ENCODE measurements around the gene APOO.

Gene APOO

GRCh38 chrX:23857363-23857762, 50.4 kb downstream of the APOO start:
- DNase-seq = peak; percentile 26

GRCh38 chrX:23855569-23855968, 52.2 kb downstream of the APOO start:
- DNase-seq = peak; percentile 59

- DNase-seq = peak; percentile 36
Measured at GRCh38 chrX:23854945-23855344, 52.8 kb downstream of the APOO start.

- no peak for DNase-seq
Measured at GRCh38 chrX:23854122-23854521, 53.6 kb downstream of the APOO start.

GRCh38 chrX:23851544-23851943, 56.2 kb downstream of the APOO start:
- DNase-seq = peak; percentile 20

- no peak for DNase-seq
Measured at GRCh38 chrX:23849241-23849640, 58.5 kb downstream of the APOO start.

- DNase-seq = peak; percentile 44
Measured at GRCh38 chrX:23845351-23845817, 62.4 kb downstream of the APOO start.

- DNase-seq = peak; percentile 79
Measured at GRCh38 chrX:23844502-23845138, 63.1 kb downstream of the APOO start.

GRCh38 chrX:23841847-23842522, 65.8 kb downstream of the APOO start:
- DNase-seq = no peak

- DNase-seq = no peak
Measured at GRCh38 chrX:23840674-23841073, 67.1 kb downstream of the APOO start.

- peak; percentile 45 for DNase-seq
Measured at GRCh38 chrX:23838953-23839352, 68.8 kb downstream of the APOO start.

- no peak for DNase-seq
Measured at GRCh38 chrX:23832721-23833120, 75.0 kb downstream of the APOO start.

- no peak for DNase-seq
Measured at GRCh38 chrX:23828881-23829280, 78.9 kb downstream of the APOO start.

- peak; percentile 38 for DNase-seq
Measured at GRCh38 chrX:23826653-23827052, 81.1 kb downstream of the APOO start.

- DNase-seq = no peak
Measured at GRCh38 chrX:23826216-23826615, 81.5 kb downstream of the APOO start.

- DNase-seq = no peak
Measured at GRCh38 chrX:23825675-23826074, 82.1 kb downstream of the APOO start.

- DNase-seq = no peak
Measured at GRCh38 chrX:23822841-23823240, 84.9 kb downstream of the APOO start.

- DNase-seq = no peak
Measured at GRCh38 chrX:23822397-23822796, 85.3 kb downstream of the APOO start.

- DNase-seq = no peak
Measured at GRCh38 chrX:23821847-23822246, 85.9 kb downstream of the APOO start.

- DNase-seq = no peak
Measured at GRCh38 chrX:23820235-23820782, 87.4 kb downstream of the APOO start.

GRCh38 chrX:23819385-23820234, 88.1 kb downstream of the APOO start:
- no peak for DNase-seq

GRCh38 chrX:23817979-23818336, 89.8 kb downstream of the APOO start:
- no peak for DNase-seq

GRCh38 chrX:23816179-23816578, 91.6 kb downstream of the APOO start:
- DNase-seq = no peak

GRCh38 chrX:23815376-23815775, 92.4 kb downstream of the APOO start:
- no peak for DNase-seq

Data from suppressor macrophage treated with lipopolysaccharide for 4 hours (primary cell).